Gastrocnemius medialis (tissue), 4 donors: ENCODE data around the gene ST8SIA1. TPM values are rescaled to one million over a fixed set of nuclear protein-coding genes. Genes with fewer than 3 reads are reported as not detected.

Experiments used
- ATAC-seq, 2 donors: fragments of 150-250 bp; one replicate each; pipeline ENCODE4 v1.9.1; 2016
- DNase-seq, 2 donors: peaks; one replicate each; pipeline ENCODE4 v3.0.0-alpha.2; 2019
- H3K27ac ChIP-seq, 4 donors: fragments of 200-600 bp; sonication (generic); 1 replicate in 1 of 4; 2 replicates in 3 of 4; pipeline ENCODE4 v1.5.1; 2016 to 2018; ENCODE audit warnings: mild to moderate bottlenecking in 2 of 4, moderate library complexity in 1 of 4
- H3K27me3 ChIP-seq, 3 donors: fragments of 200-600 bp; sonication (generic) in 2 of 3; 1 replicate in 1 of 3; 2 replicates in 2 of 3; pipeline versions ENCODE4 v1.5.1 to v1.6.0; 2016 to 2019; ENCODE audit warnings: mild to moderate bottlenecking in 1 of 3, moderate library complexity in 1 of 3
- H3K36me3 ChIP-seq, 2 donors: fragments of 200-600 bp; sonication (generic) in 1 of 2; one replicate each; pipeline ENCODE4 v1.5.1; 2017 to 2018
- H3K4me1 ChIP-seq, 2 donors: fragments of 200-600 bp; sonication (generic) in 1 of 2; one replicate each; pipeline ENCODE4 v1.5.1; 2016 to 2017; ENCODE audit warnings: mild to moderate bottlenecking in 2 of 2
- H3K4me3 ChIP-seq, 4 donors: fragments of 200-600 bp; sonication (generic) in 3 of 4; 1 replicate in 1 of 4; 2 replicates in 3 of 4; pipeline ENCODE4 v1.5.1; 2016 to 2019; ENCODE audit warnings: mild to moderate bottlenecking in 2 of 4
- H3K9me3 ChIP-seq, 3 donors: fragments of 200-600 bp; sonication (generic) in 2 of 3; 1 replicate in 1 of 3; 2 replicates in 2 of 3; pipeline ENCODE4 v1.5.1; 2016 to 2019
- CTCF ChIP-seq, 5 experiments: fragments of 450-650 bp in 3 of 5; fragments of 200-600 bp in 2 of 5; sonication (generic) in 2 of 5; IDR thresholded peaks in 4 of 5; conservative IDR thresholded peaks in 1 of 5; 1 replicate in 4 of 5; 2 replicates in 1 of 5; pipeline ENCODE4 v1.5.1; 2016 to 2019; ENCODE audit warnings: antibody characterized with exemption in 5 of 5, mild to moderate bottlenecking in 3 of 5, moderate library complexity in 3 of 5
- POLR2A ChIP-seq, 2 donors: fragments of 450-650 bp; IDR thresholded peaks; one replicate each; pipeline ENCODE4 v1.6.1; 2017; ENCODE audit warnings: antibody characterized with exemption in 2 of 2, mild to moderate bottlenecking in 2 of 2, moderate library complexity in 2 of 2
- in situ Hi-C, 4 donors: fragments of 200-750 bp; cut with MboI; loops; one replicate each; pipeline versions ENCODE4 v1.15.0 to v1.8.0; 2017; ENCODE audit warnings: low sequenced_read_pairs in 4 of 4
- intact Hi-C: fragments of 100-400 bp; cut with DNase I; formaldehyde crosslinking; loops from one replicate; pipeline ENCODE4 v1.15.1; 2023; ENCODE audit warnings: low total_unique reads
- total RNA-seq, 4 donors: library from RNA; depleted of rRNA; stranded (reverse); fragments of >200 nt; gene quantifications; one replicate each; pipeline versions ENCODE4 v1.1.0 to v1.2.3, GENCODE V29; 2016

ST8SIA1 gene
- total RNA-seq, 4 donors from 2014 or later, result 0.17 to 2.5 (median 0.67) TPM

GRCh38 chr12:22190969-22191368, 143.5 kb downstream of the ST8SIA1 start:
- H3K36me3 ChIP-seq, result no peaks in the 10 kb centered on the region
- H3K4me3 ChIP-seq, result no peak overlapping the region
- intact Hi-C loops, result no loop called here
- H3K9me3 ChIP-seq, result no peaks in the 10 kb centered on the region
- DNase-seq, result no peak
- TF ChIP-seq CTCF (IDR thresholded peaks at IDR 0.05 in 4 of 5, conservative IDR thresholded peaks at IDR 0.05 in 1 of 5) (no peak), POLR2A (IDR thresholded peaks at IDR 0.05) (no peak)
- H3K4me1 ChIP-seq, result no peaks in the 10 kb centered on the region
- no peak for ATAC-seq
- H3K27me3 ChIP-seq, result no peaks in the 10 kb centered on the region
- in situ Hi-C loops, result no loop called here
- no peak overlapping the region for H3K27ac ChIP-seq

- no peaks in the 10 kb centered on the region for H3K27me3 ChIP-seq
- ATAC-seq, result no peak
- in situ Hi-C loops, result no loop called here
- no peaks in the 10 kb centered on the region for H3K4me1 ChIP-seq
- no peak overlapping the region for H3K4me3 ChIP-seq
- no peak for DNase-seq
- no peaks in the 10 kb centered on the region for H3K36me3 ChIP-seq
- intact Hi-C loops, result no loop called here
- H3K27ac ChIP-seq, result no peak overlapping the region
- H3K9me3 ChIP-seq, result no peaks in the 10 kb centered on the region
- TF ChIP-seq CTCF (IDR thresholded peaks at IDR 0.05 in 4 of 5, conservative IDR thresholded peaks at IDR 0.05 in 1 of 5) (no peak), POLR2A (IDR thresholded peaks at IDR 0.05) (no peak)
These were observed 146.1 kb downstream of the ST8SIA1 start for GRCh38 chr12:22188431-22188830.

DNA sequence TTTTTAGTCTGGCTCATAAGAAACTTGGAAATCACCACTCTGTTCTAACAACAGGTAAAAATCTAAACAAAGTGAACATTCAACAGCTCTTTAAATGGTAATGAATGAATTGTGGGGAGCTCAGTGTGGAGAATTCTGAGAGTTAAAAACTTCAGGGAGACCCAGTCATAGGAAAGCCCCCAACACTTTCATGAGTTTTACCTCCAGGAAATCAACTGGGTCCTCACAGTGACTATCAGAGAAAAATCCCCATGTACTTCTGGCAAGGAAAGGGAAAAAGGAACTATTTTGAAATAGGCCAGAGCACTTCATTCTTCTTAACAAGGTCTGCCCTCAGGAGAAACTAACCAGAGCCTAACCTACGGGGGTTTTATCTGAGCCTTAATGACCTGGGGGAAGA, 153.8 kb downstream of the ST8SIA1 start:
- TF ChIP-seq POLR2A (IDR thresholded peaks at IDR 0.05) (no peak), CTCF (IDR thresholded peaks at IDR 0.05 in 4 of 5, conservative IDR thresholded peaks at IDR 0.05 in 1 of 5) (no peak)
- no peaks in the 10 kb centered on the region for H3K27me3 ChIP-seq
- in situ Hi-C loops, result no loop called here

DNA sequence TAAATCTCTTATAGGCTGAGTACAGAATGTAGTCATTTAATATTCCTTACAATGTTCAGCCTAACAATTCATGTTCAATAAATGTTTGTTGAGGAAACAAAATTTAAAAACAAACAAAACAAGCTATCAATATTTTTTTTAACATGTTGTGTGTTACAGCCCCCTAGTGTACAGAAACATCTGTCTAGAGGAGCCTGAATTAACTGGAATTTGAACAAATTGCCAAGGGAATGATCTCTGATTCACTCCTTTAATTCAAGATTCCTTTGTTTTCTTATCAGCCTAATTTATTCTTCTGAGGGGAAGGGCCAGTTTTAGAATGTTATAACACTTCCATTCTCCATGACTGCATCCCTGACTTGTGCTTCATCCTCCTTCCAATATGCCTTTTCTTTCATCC, 161.3 kb downstream of the ST8SIA1 start:
- DNase-seq, result no peak
- intact Hi-C loops, result no loop called here
- Histone ChIP-seq H3K4me1 (no peaks in the 10 kb centered on the region), H3K27ac (no peak overlapping the region), H3K9me3 (no peaks in the 10 kb centered on the region), H3K4me3 (no peak overlapping the region), H3K27me3 (no peaks in the 10 kb centered on the region), H3K36me3 (no peaks in the 10 kb centered on the region)
- no peak for ATAC-seq
- in situ Hi-C loops, result no loop called here
- no peak for TF ChIP-seq POLR2A (IDR thresholded peaks at IDR 0.05)
- TF ChIP-seq CTCF (IDR thresholded peaks at IDR 0.05 in 4 of 5, conservative IDR thresholded peaks at IDR 0.05 in 1 of 5), result no peak

More for the DNA sequence above, 153.8 kb downstream of the ST8SIA1 start:
- Histone ChIP-seq H3K36me3 (no peaks in the 10 kb centered on the region), H3K4me3 (no peak overlapping the region), H3K9me3 (no peaks in the 10 kb centered on the region), H3K4me1 (no peaks in the 10 kb centered on the region), H3K27ac (no peak overlapping the region)
- intact Hi-C loops, result no loop called here
- ATAC-seq (no peak), DNase-seq (no peak)

DNA sequence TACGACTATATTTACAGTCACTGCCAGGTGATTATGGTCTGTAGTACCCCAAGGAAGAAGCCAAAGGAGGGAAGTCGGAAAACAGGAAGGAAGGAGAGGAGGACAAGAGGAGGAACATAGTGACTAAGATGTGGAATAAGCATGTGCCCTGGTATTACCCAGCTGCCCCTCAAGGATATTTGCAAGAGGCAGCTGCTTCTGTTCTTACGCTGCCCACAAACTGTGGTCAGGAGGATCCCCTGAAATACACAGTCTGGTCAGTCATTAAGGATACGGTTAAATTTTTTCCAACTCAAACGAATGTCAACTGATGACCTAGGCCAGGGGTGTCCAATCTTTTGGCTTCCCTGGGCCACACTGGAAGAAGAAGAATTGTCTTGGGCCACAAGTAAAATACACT, 162.0 kb downstream of the ST8SIA1 start:
- TF ChIP-seq POLR2A (IDR thresholded peaks at IDR 0.05) (no peak), CTCF (IDR thresholded peaks at IDR 0.05 in 4 of 5, conservative IDR thresholded peaks at IDR 0.05 in 1 of 5) (no peak)
- H3K9me3 ChIP-seq, result no peaks in the 10 kb centered on the region
- intact Hi-C loops, result no loop called here

More for the DNA sequence above, 162.0 kb downstream of the ST8SIA1 start:
- H3K4me3 ChIP-seq, result no peak overlapping the region
- in situ Hi-C loops, result no loop called here
- no peaks in the 10 kb centered on the region for H3K27me3 ChIP-seq
- DNase-seq (no peak), ATAC-seq (no peak)
- H3K27ac ChIP-seq, result no peak overlapping the region
- H3K36me3 ChIP-seq, result no peaks in the 10 kb centered on the region
- H3K4me1 ChIP-seq, result no peaks in the 10 kb centered on the region
